ENCODE measurements around the gene SPTBN2. TPM values are rescaled to one million over a fixed set of nuclear protein-coding genes. Genes with fewer than 3 reads are reported as not detected.

SPTBN2 gene
- total and polyA plus RNA-seq, 2 donors from 2014 or later: 64.9 to 69.8 TPM

DNA sequence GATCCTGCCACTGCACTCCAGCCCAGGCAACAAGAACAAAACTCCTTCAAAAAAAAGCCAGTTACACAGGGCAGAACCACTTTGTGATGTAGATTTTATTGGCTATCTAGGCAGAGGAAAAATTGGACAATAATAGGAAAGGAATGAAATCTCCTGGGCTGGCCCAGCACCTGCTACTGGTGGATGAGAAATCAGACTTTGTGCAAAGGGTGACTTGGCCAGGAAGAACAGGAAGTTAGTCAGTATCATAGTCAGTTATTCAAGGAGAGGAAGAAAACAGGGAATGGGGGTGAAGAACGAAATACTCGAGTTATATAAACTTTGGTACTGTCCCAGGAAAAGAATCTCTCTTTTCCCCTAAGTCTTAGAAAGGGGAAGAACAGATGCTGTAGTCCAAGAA is 11.0 kb upstream of the SPTBN2 start:
- H3K36me3 ChIP-seq (ENCODE audit: control insufficient read depth in 2 of 3, insufficient read depth in 3 of 3, low read length in 3 of 3): no peaks in the 10 kb centered on the region
- no peak overlapping the region for H3K4me3 ChIP-seq (ENCODE audit: low read length in 3 of 3)
- H3K4me1 ChIP-seq (ENCODE audit: control insufficient read depth in 2 of 3, insufficient read depth in 2 of 3, low read depth in 1 of 3, low read length in 3 of 3): no peaks in the 10 kb centered on the region
- DNase-seq: no peak
- no peak for FAIRE-seq
- intact Hi-C loops (cut with DNase I): no loop called here
- TF ChIP-seq, protein P1, sequence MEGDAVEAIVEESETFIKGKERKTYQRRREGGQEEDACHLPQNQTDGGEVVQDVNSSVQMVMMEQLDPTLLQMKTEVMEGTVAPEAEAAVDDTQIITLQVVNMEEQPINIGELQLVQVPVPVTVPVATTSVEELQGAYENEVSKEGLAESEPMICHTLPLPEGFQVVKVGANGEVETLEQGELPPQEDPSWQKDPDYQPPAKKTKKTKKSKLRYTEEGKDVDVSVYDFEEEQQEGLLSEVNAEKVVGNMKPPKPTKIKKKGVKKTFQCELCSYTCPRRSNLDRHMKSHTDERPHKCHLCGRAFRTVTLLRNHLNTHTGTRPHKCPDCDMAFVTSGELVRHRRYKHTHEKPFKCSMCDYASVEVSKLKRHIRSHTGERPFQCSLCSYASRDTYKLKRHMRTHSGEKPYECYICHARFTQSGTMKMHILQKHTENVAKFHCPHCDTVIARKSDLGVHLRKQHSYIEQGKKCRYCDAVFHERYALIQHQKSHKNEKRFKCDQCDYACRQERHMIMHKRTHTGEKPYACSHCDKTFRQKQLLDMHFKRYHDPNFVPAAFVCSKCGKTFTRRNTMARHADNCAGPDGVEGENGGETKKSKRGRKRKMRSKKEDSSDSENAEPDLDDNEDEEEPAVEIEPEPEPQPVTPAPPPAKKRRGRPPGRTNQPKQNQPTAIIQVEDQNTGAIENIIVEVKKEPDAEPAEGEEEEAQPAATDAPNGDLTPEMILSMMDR (IDR thresholded peaks at IDR 0.05; ENCODE audit: borderline replicate concordance, extremely low read depth, insufficient read depth): no peak
- no peaks in the 10 kb centered on the region for H3K27me3 ChIP-seq (ENCODE audit: control insufficient read depth, insufficient read depth, low read length)
- H3K9me3 ChIP-seq (ENCODE audit: control insufficient read depth in 2 of 3, insufficient read depth in 1 of 3, low read length in 3 of 3): no peaks in the 10 kb centered on the region
- H3K9ac ChIP-seq (ENCODE audit: low read length in 3 of 3): no peak overlapping the region
- H3K27ac ChIP-seq (ENCODE audit: low read depth in 2 of 2, low read length in 2 of 2): no peak overlapping the region

DNA sequence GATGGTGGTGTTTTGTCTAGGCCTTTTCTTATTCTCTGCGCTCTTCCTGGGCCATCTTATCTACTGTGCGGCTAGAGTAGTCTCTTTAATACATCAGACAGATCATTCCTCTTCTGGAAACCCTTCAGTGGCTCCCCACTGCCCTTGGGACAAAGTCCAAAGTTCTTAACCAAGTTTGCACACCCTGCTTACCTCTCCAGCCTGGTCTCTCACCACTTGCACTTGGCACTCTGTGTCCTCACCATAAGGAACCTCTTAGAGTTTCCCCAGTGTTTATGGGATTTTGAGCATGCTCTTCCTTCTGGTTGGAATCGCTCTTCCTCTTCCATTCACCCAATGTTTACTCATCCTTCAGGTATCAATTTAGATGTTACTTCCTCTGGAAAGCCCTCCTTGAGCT is 5.2 kb upstream of the SPTBN2 start:
- FAIRE-seq: no peak
- Histone ChIP-seq H3K27ac (ENCODE audit: low read depth in 2 of 2, low read length in 2 of 2) (no peak overlapping the region), H3K9ac (ENCODE audit: low read length in 3 of 3) (no peak overlapping the region), H3K4me3 (ENCODE audit: low read length in 3 of 3) (no peak overlapping the region), H3K27me3 (ENCODE audit: control insufficient read depth, insufficient read depth, low read length) (no peaks in the 10 kb centered on the region), H3K4me1 (ENCODE audit: control insufficient read depth in 2 of 3, insufficient read depth in 2 of 3, low read depth in 1 of 3, low read length in 3 of 3) (no peaks in the 10 kb centered on the region), H3K36me3 (ENCODE audit: control insufficient read depth in 2 of 3, insufficient read depth in 3 of 3, low read length in 3 of 3) (no peaks in the 10 kb centered on the region), H3K9me3 (ENCODE audit: control insufficient read depth in 2 of 3, insufficient read depth in 1 of 3, low read length in 3 of 3) (no peaks in the 10 kb centered on the region)
- TF ChIP-seq, protein P1 (IDR thresholded peaks at IDR 0.05; ENCODE audit: borderline replicate concordance, extremely low read depth, insufficient read depth): no peak
- intact Hi-C loops (cut with DNase I): no loop called here
- DNase-seq: no peak

DNA sequence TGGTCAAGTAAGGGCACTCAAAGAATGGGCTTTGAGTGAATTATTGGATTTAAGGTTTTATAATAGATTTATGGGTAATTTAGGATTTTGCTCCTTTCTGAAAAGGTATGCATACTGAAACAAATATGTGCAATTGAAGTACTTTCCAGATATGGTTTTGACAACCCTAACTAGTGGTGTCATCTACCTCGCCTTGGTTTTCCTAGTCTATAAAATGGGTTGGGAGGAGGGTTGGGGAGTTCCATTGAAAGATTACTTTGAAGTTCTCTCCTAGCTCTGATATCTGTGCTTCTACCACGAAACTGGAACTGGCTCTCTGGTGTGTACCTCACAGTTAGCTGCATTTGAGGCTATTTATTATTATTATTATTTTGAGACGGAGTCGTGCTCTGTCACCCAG is 431 bp upstream of the SPTBN2 start:
- intact Hi-C loops (cut with DNase I): no loop called here
- Histone ChIP-seq H3K9me3 (ENCODE audit: control insufficient read depth in 2 of 3, insufficient read depth in 1 of 3, low read length in 3 of 3) (no peaks in the 10 kb centered on the region), H3K27ac (ENCODE audit: low read depth in 2 of 2, low read length in 2 of 2) (peak overlapping the region in 1 of 2 donors; percentile 83), H3K4me1 (ENCODE audit: control insufficient read depth in 2 of 3, insufficient read depth in 2 of 3, low read depth in 1 of 3, low read length in 3 of 3) (peaks cover 0 to 19% (median 7%) of the 10 kb centered on the region in 3 donors), H3K27me3 (ENCODE audit: control insufficient read depth, insufficient read depth, low read length) (no peaks in the 10 kb centered on the region), H3K4me3 (ENCODE audit: low read length in 3 of 3) (no peak overlapping the region), H3K9ac (ENCODE audit: low read length in 3 of 3) (peak overlapping the region in 1 of 3 donors; percentile 69), H3K36me3 (ENCODE audit: control insufficient read depth in 2 of 3, insufficient read depth in 3 of 3, low read length in 3 of 3) (no peaks in the 10 kb centered on the region)
- no peak for FAIRE-seq
- TF ChIP-seq, protein P1 (IDR thresholded peaks at IDR 0.05; ENCODE audit: borderline replicate concordance, extremely low read depth, insufficient read depth): no peak
- peak in 1 of 5 donors; percentile 11 for DNase-seq
